Measurements from ENCODE around the gene STARD8.

STARD8 gene

GRCh38 chrX:68659385-68659784 is 11.9 kb downstream of the STARD8 start:
- no peak overlapping the region for H3K4me3 ChIP-seq (ENCODE audit: low read length)
- no peak for DNase-seq (ENCODE audit: low read depth)
- TF ChIP-seq CTCF (conservative IDR thresholded peaks at IDR 0.05; ENCODE audit: low read depth, low read length): no peak

GRCh38 chrX:68659786-68660185 is 12.3 kb downstream of the STARD8 start:
- TF ChIP-seq CTCF (conservative IDR thresholded peaks at IDR 0.05; ENCODE audit: low read depth, low read length): no peak
- H3K4me3 ChIP-seq (ENCODE audit: low read length): no peak overlapping the region
- no peak for DNase-seq (ENCODE audit: low read depth)

GRCh38 chrX:68660746-68661145 is 13.3 kb downstream of the STARD8 start:
- H3K4me3 ChIP-seq (ENCODE audit: low read length): no peak overlapping the region
- DNase-seq (ENCODE audit: low read depth): no peak
- no peak for TF ChIP-seq CTCF (conservative IDR thresholded peaks at IDR 0.05; ENCODE audit: low read depth, low read length)

- TF ChIP-seq CTCF (conservative IDR thresholded peaks at IDR 0.05; ENCODE audit: low read depth, low read length): no peak
- no peak overlapping the region for H3K4me3 ChIP-seq (ENCODE audit: low read length)
- no peak for DNase-seq (ENCODE audit: low read depth)
Measured at GRCh38 chrX:68665502-68665901, 18.0 kb downstream of the STARD8 start.

- DNase-seq (ENCODE audit: low read depth): no peak
- no peak for TF ChIP-seq CTCF (conservative IDR thresholded peaks at IDR 0.05; ENCODE audit: low read depth, low read length)
- no peak overlapping the region for H3K4me3 ChIP-seq (ENCODE audit: low read length)
Measured at GRCh38 chrX:68666580-68666979, 19.1 kb downstream of the STARD8 start.

- no peak for DNase-seq (ENCODE audit: low read depth)
- no peak for TF ChIP-seq CTCF (conservative IDR thresholded peaks at IDR 0.05; ENCODE audit: low read depth, low read length)
- no peak overlapping the region for H3K4me3 ChIP-seq (ENCODE audit: low read length)
Measured at GRCh38 chrX:68669094-68669860, 21.8 kb downstream of the STARD8 start.

- no peak for DNase-seq (ENCODE audit: low read depth)
- no peak overlapping the region for H3K4me3 ChIP-seq (ENCODE audit: low read length)
- TF ChIP-seq CTCF (conservative IDR thresholded peaks at IDR 0.05; ENCODE audit: low read depth, low read length): no peak
Measured at GRCh38 chrX:68669871-68670270, 22.4 kb downstream of the STARD8 start.
